ENCODE data around the gene CELF2. TPM values are rescaled to one million over a fixed set of nuclear protein-coding genes. Genes with fewer than 3 reads are reported as not detected.

CELF2 gene
- polyA plus RNA-seq, 1 donor from 2014 or later = 55.5 TPM

DNA sequence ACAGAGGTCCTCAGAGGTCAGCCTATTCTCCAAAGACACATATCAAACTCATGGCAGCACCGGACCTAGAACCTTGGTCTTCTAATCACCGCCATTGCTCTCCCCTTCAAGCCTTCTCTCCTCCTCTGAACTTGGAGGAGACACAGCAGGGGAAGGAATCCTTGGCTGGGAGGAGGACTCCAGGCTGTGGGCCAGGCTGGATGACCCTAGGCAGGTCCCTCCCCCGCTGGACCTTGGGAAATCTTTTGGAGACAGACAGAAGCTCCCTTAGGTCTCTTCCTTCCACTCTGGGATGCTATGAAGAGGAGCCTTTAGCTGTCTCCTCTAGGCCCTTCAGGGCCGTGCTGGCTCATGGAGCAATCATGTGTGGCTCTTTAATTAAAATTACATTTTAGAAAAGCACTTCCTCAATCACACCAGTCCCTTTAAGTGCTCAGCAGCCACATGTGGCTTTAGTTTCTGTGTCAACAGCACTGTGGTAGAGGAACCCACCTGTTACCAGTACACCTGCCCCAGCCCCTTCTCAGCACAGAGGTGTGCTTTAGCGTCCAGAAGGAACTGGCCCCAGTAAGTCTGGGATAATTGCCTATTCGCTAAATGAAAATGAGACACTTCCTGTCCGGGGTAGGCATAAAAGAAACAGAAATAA lies 238.2 kb downstream of the CELF2 start:
- Histone ChIP-seq H2AFZ (ENCODE audit: low read depth, low read length) (no peak overlapping the region), H3K27me3 (ENCODE audit: insufficient read depth, low read depth, low read length) (no peaks in the 10 kb centered on the region), H3K9ac (ENCODE audit: low read length) (no peak overlapping the region), H3K27ac (ENCODE audit: low read length) (no peak overlapping the region), H3K4me3 (ENCODE audit: low read length) (no peak overlapping the region), H4K20me1 (ENCODE audit: insufficient read depth) (no peaks in the 10 kb centered on the region), H3K79me2 (replicated peaks; ENCODE audit: insufficient read depth, low read length) (no peaks in the 10 kb centered on the region), H3K9me3 (ENCODE audit: low read length) (no peaks in the 10 kb centered on the region), H3K36me3 (ENCODE audit: insufficient read depth, low read length) (peaks cover 7% of the 10 kb centered on the region), H3K4me2 (ENCODE audit: low read length) (no peak overlapping the region), H3F3A (ENCODE audit: insufficient read depth, low read length, poor library complexity, severe bottlenecking) (no peaks in the 10 kb centered on the region), H3K9me2 (ENCODE audit: insufficient read depth, low read length) (no peaks in the 10 kb centered on the region)
- TF ChIP-seq TAF1 (IDR thresholded peaks at IDR 0.05; ENCODE audit: low read depth) (no peak), RAD21 (conservative IDR thresholded peaks at IDR 0.05) (no peak), SMC3 (conservative IDR thresholded peaks at IDR 0.05; ENCODE audit: poor library complexity) (no peak), MXI1 (conservative IDR thresholded peaks at IDR 0.05; ENCODE audit: poor library complexity, severe bottlenecking) (no peak), CTCF (IDR thresholded peaks at IDR 0.05; ENCODE audit: poor library complexity, severe bottlenecking) (no peak), REST (IDR thresholded peaks at IDR 0.05; ENCODE audit: borderline replicate concordance) (no peak)

- H3F3A ChIP-seq (ENCODE audit: insufficient read depth, low read length, poor library complexity, severe bottlenecking) = no peaks in the 10 kb centered on the region
- H3K4me3 ChIP-seq (ENCODE audit: low read length) = no peak overlapping the region
- H3K79me2 ChIP-seq (replicated peaks; ENCODE audit: insufficient read depth, low read length) = no peaks in the 10 kb centered on the region
- TF ChIP-seq TAF1 (IDR thresholded peaks at IDR 0.05; ENCODE audit: low read depth) (no peak), MXI1 (conservative IDR thresholded peaks at IDR 0.05; ENCODE audit: poor library complexity, severe bottlenecking) (no peak), SMC3 (conservative IDR thresholded peaks at IDR 0.05; ENCODE audit: poor library complexity) (no peak), EZH2 (IDR thresholded peaks at IDR 0.05; ENCODE audit: borderline replicate concordance, insufficient read depth, low read length, poor library complexity, severe bottlenecking) (no peak), POLR2AphosphoS5 (IDR thresholded peaks at IDR 0.05) (no peak), REST (IDR thresholded peaks at IDR 0.05; ENCODE audit: borderline replicate concordance) (no peak), EP300 (conservative IDR thresholded peaks at IDR 0.05; ENCODE audit: poor library complexity, severe bottlenecking) (no peak)
- H3K27ac ChIP-seq (ENCODE audit: low read length) = no peak overlapping the region
- H3K9me2 ChIP-seq (ENCODE audit: insufficient read depth, low read length) = no peaks in the 10 kb centered on the region
- no peaks in the 10 kb centered on the region for H4K20me1 ChIP-seq (ENCODE audit: insufficient read depth)
- peaks cover 9% of the 10 kb centered on the region for H3K36me3 ChIP-seq (ENCODE audit: insufficient read depth, low read length)
- no peak overlapping the region for H3K9ac ChIP-seq (ENCODE audit: low read length)
- H3K9me3 ChIP-seq (ENCODE audit: low read length) = no peaks in the 10 kb centered on the region
- H3K4me2 ChIP-seq (ENCODE audit: low read length) = no peak overlapping the region
- no peak overlapping the region for H2AFZ ChIP-seq (ENCODE audit: low read depth, low read length)
- H3K27me3 ChIP-seq (ENCODE audit: insufficient read depth, low read depth, low read length) = no peaks in the 10 kb centered on the region
Measured at GRCh38 chr10:11256896-11257295, 239.2 kb downstream of the CELF2 start.
